HEK293 (cell line): ENCODE results near the gene LNPEP.

Experiments used
- CTCF ChIA-PET: fragments of 350-600 bp; formaldehyde crosslinking; extraction: SDS; loops from one replicate; lab custom pipeline; 2021; ENCODE audit warnings: antibody characterized with exemption; lab: Yijun Ruan, JAX
- POLR2A ChIA-PET: fragments of 300-600 bp; formaldehyde crosslinking; extraction: SDS; loops from one replicate; lab custom pipeline; 2020; ENCODE audit warnings: antibody characterized with exemption, inconsistent platforms; lab: Yijun Ruan, JAX
- H3K27ac ChIP-seq: fragments of 200-500 bp; sonication (Bioruptor generic); 2 replicates; pipeline ENCODE4 v1.5.1; 2014; ENCODE audit warnings: low read depth, low read length, control low read depth, inconsistent platforms; ENCODE audit errors: extremely low read depth
- H3K36me3 ChIP-seq, 2 experiments: fragments of 200-500 bp in 1 of 2; sonication (Bioruptor generic) in 1 of 2; 1 replicate in 1 of 2; 2 replicates in 1 of 2; pipeline ENCODE4 v1.5.1; 2014 to 2017; ENCODE audit warnings: inconsistent platforms in 2 of 2, low read length in 2 of 2; ENCODE audit not compliant: control insufficient read depth in 2 of 2, insufficient read depth in 1 of 2
- H3K4me1 ChIP-seq: fragments of 200-500 bp; sonication (Bioruptor generic); 2 replicates; pipeline ENCODE4 v1.5.1; 2014; ENCODE audit warnings: mild to moderate bottlenecking, low read length, inconsistent platforms; ENCODE audit not compliant: control insufficient read depth, insufficient read depth
- H3K4me3 ChIP-seq: 2 replicates; pipeline ENCODE4 v1.5.1; 2011; ENCODE audit warnings: low read depth, mild to moderate bottlenecking, control low read depth, low read length, moderate library complexity
- H3K9me3 ChIP-seq: fragments of 200-500 bp; sonication (Bioruptor generic); 2 replicates; pipeline ENCODE4 v1.5.1; 2014; ENCODE audit warnings: low read depth, low read length, inconsistent platforms; ENCODE audit not compliant: control insufficient read depth, insufficient read depth
- ATF2 ChIP-seq: fragments of 450-650 bp; formaldehyde crosslinking; IDR thresholded peaks from 2 replicates; pipeline ENCODE4 v1.5.1; 2016; ENCODE audit warnings: missing biosample characterization, missing genetic modification characterization, low read depth
- KLF17 ChIP-seq: fragments of 450-650 bp; formaldehyde crosslinking; IDR thresholded peaks from 2 replicates; pipeline ENCODE4 v1.5.1; 2016; ENCODE audit warnings: missing biosample characterization, missing genetic modification characterization
- PRDM10 ChIP-seq: fragments of 450-650 bp; formaldehyde crosslinking; IDR thresholded peaks from 2 replicates; pipeline ENCODE4 v1.5.1; 2016; ENCODE audit warnings: missing biosample characterization, missing genetic modification characterization
- ZBTB21 ChIP-seq: fragments of 450-650 bp; formaldehyde crosslinking; IDR thresholded peaks from 2 replicates; pipeline ENCODE4 v1.5.1; 2017; ENCODE audit warnings: missing biosample characterization, missing genetic modification characterization
- ZNF138 ChIP-seq: fragments of 450-650 bp; formaldehyde crosslinking; IDR thresholded peaks from 2 replicates; pipeline ENCODE4 v1.5.1; 2016; ENCODE audit warnings: missing biosample characterization, missing genetic modification characterization, borderline replicate concordance
- ZNF169 ChIP-seq: fragments of 450-650 bp; formaldehyde crosslinking; IDR thresholded peaks from 2 replicates; pipeline ENCODE4 v1.5.1; 2016; ENCODE audit warnings: missing biosample characterization, missing genetic modification characterization
- ZNF19 ChIP-seq: fragments of 450-650 bp; formaldehyde crosslinking; IDR thresholded peaks from 2 replicates; pipeline ENCODE4; 2016; ENCODE audit warnings: missing biosample characterization, missing genetic modification characterization, low read depth
- ZNF423 ChIP-seq: fragments of 450-650 bp; formaldehyde crosslinking; IDR thresholded peaks from 2 replicates; pipeline ENCODE4 v1.5.1; 2016; ENCODE audit warnings: missing biosample characterization, missing genetic modification characterization
- ZNF426 ChIP-seq: fragments of 450-650 bp; formaldehyde crosslinking; IDR thresholded peaks from 2 replicates; pipeline ENCODE4 v1.5.1; 2017; ENCODE audit warnings: missing biosample characterization, missing genetic modification characterization, mild to moderate bottlenecking, inconsistent platforms, moderate library complexity
- ZNF513 ChIP-seq: fragments of 450-650 bp; IDR thresholded peaks from 2 replicates; pipeline ENCODE4 v1.5.1; 2018; ENCODE audit warnings: missing biosample characterization, missing genetic modification characterization
- ZNF549 ChIP-seq: fragments of 450-650 bp; IDR thresholded peaks from 2 replicates; pipeline ENCODE4 v1.5.1; 2018; ENCODE audit warnings: missing biosample characterization, missing genetic modification characterization, mild to moderate bottlenecking, inconsistent platforms, moderate library complexity
- ZNF560 ChIP-seq: fragments of 450-650 bp; formaldehyde crosslinking; IDR thresholded peaks from 2 replicates; pipeline ENCODE4 v1.5.1; 2017; ENCODE audit warnings: missing biosample characterization, missing genetic modification characterization, borderline replicate concordance
- ZNF571 ChIP-seq: fragments of 450-650 bp; formaldehyde crosslinking; IDR thresholded peaks from 2 replicates; pipeline ENCODE4 v1.5.0; 2017; ENCODE audit warnings: missing biosample characterization, missing genetic modification characterization
- ZNF639 ChIP-seq: fragments of 450-650 bp; formaldehyde crosslinking; IDR thresholded peaks from 2 replicates; pipeline ENCODE4 v1.5.1; 2016; ENCODE audit warnings: missing biosample characterization, missing genetic modification characterization
- ZNF701 ChIP-seq: fragments of 450-650 bp; formaldehyde crosslinking; IDR thresholded peaks from 2 replicates; pipeline ENCODE4 v1.5.1; 2016; ENCODE audit warnings: missing biosample characterization, missing genetic modification characterization

LNPEP gene

GRCh38 chr5:96952118-96952750 is 16.4 kb downstream of the LNPEP start:
- H3K9me3 ChIP-seq: no peaks in the 10 kb centered on the region
- H3K27ac ChIP-seq: no peak overlapping the region
- no peak overlapping the region for H3K4me3 ChIP-seq
- H3K4me1 ChIP-seq: 0 out of 2 replicates have a peak, but pooled peaks cover 2% of the 10 kb centered on the region
- no peaks in the 10 kb centered on the region for H3K36me3 ChIP-seq
- POLR2A ChIA-PET: no interaction called here
- TF ChIP-seq ATF2 (tag by site-specific recombination): no peak
- no peak for TF ChIP-seq KLF17 (tag by site-specific recombination)
- TF ChIP-seq ZNF560 (tag by site-specific recombination): no peak
- no peak for TF ChIP-seq ZNF169 (tag by site-specific recombination)
- TF ChIP-seq ZNF571 (tag by site-specific recombination): no peak
- TF ChIP-seq ZBTB21 (tag by site-specific recombination): no peak
- no peak for TF ChIP-seq ZNF19
- no peak for TF ChIP-seq ZNF639 (tag by site-specific recombination)
- no peak for TF ChIP-seq ZNF513
- TF ChIP-seq ZNF423 (tag by site-specific recombination): no peak
- no peak for TF ChIP-seq ZNF549 (tag by site-specific recombination)
- TF ChIP-seq PRDM10 (tag by site-specific recombination): no peak
- TF ChIP-seq ZNF138 (tag by site-specific recombination): no peak
- TF ChIP-seq ZNF701 (tag by site-specific recombination): no peak
- TF ChIP-seq ZNF426: no peak
- CTCF ChIA-PET: interaction anchor here (1.0 kb wide), 1 partner anchor 147 kb away, joined by 3 read pairs; no protein-coding TSS in a partner anchor
